GM23248 (cell line): ENCODE results near the gene ZNF283.

Experiments
- EZH2 ChIP-seq: fragments of 200-600 bp; sonication (generic); IDR thresholded peaks from 2 replicates; pipeline ENCODE4 v1.6.1; 2018; ENCODE audit warnings: antibody characterized with exemption, mild to moderate bottlenecking; ENCODE audit not compliant: insufficient read depth, poor library complexity, severe bottlenecking
- EZH2phosphoT487 ChIP-seq: fragments of 200-600 bp; sonication (generic); IDR thresholded peaks from 2 replicates; pipeline ENCODE4 v1.6.1; 2018; ENCODE audit warnings: antibody characterized with exemption, moderate library complexity, mild to moderate bottlenecking, low read depth; ENCODE audit not compliant: insufficient read depth

DNA sequence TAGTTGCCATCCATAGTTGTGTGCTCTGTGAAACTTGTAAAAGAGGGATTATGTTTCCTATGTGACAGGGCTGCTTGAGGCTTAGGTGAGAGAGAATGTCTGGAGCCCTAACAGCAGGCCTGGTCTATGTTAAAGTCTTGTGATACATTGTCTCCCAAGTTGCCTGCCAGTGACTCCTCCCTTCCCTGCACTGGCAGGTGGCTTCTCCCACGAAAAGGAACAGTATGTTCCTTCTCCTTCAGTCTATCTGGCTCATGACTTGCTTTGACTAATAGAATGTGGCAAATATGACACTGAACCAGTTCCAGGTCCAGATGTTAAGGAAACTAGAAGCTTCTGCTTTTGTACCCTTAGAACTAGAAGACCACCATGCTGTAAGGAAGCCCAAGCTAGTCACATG is 40.5 kb upstream of the ZNF283 start:
- TF ChIP-seq EZH2 (no peak), EZH2phosphoT487 (no peak)
